ENCODE results near the gene HEYL.
A peak's percentile ranks its signal among the peaks of the same experiment; 100 is the strongest.

Gene HEYL

DNA sequence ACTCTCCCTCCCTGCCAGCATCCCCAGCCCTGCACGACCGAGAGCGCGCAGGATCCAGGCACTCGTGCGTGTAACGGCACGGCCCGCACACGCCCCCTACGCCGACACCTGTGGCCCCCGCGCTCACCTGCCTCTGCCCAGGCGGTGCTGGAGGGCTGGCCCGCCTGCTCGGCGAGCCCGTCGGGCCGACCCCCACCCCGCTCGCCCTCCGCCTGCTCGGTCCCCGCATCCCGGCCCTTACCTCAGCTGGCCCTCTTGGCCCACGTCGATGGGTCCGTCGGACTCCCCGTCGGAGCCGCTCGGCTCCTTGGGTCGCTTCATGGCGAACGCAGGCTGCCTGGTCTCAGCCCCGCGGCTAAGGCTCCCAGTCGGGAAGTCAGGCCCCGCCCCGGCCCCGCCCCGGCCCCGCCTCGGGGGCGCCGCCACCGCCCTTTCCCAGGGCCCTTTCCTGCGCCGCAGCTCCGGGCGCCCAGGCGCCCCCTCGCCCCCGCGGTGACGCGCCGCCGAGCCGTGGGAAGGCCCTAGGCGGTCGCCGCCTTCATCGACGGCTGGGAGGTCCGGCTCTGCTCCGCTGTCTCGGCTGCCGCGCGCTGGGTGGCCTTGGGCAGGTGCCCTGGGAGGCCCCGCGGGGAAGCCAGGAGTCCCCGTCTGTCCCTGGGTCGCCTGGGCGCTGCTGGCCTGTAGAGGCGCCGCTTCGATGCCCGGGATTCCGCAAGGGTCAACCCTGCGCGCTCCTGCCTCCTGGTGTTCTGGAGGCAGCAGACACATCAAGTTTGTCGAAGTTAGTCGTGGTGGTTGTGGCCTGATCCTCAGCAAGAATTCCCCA lies at the start of gene HEYL:
Gene HEYL, minus strand, starts transcription at position 339 of the 826 bp plus-strand sequence. Its CDS starts 18 bp downstream, at position 321.
- peak; percentile 27 for DNase-seq (ENCODE audit: low read depth)

DNA sequence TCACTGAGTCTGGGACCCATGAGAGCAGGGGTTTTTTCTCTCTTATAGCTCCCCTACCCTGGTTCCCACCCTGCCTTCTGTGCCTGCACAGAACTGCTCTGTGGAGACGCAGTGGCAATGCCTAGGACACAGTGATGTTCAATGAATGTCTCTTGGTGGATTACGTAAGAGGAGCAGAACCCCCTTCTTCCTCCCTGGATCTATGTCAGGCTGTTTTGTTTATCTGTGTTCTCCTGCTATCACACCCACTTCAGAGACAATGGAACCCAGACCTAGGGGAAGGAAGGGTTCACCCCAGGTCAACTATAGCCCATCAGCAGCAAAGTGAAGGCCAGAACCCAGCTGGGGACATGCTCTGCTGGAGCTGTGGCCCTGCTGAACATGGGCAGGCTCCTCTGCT lies 49.8 kb upstream of the HEYL start:
- DNase-seq (ENCODE audit: low read depth) = no peak

DNA sequence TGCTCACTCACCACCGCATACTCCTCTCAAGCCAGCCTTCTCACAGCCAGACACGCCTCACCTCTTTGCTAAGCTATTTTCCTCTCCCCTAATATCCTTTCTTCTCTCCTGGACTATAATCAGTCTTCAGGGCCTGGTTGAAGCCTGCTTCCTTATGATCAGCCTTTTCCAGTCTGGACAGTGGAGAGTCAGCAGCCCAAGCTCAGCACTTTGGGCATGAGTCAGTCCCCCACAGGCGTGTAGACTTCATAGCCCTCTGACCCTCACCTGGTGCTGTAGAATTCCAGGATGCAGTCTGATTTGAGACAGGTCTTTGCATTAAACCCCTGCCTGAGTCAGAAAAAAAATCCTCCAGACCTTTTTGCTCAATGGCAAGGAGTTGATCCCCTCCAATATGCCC lies 49.3 kb upstream of the HEYL start:
- DNase-seq (ENCODE audit: low read depth) = no peak

DNA sequence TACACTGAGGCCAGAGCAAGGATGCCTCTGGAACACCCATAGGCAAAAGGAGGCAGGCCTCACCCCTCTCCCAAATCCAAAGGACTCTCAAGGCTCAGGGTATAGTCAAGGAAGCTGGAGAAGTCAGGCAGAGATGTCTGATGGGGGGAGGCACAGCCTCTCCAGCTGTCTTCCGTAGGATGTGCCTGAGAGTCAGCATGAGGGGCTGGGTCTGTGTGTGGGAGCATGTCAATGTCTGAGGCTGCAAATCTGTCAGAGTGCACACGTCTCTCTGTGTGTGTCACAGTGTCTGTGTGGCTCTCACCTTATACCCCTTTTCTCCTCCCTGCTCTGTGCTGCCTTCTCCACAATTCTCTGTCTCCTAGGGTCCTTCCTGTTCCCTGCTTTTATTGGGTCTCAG lies 47.8 kb upstream of the HEYL start:
- no peak for DNase-seq (ENCODE audit: low read depth)

GRCh38 chr1:39685071-39685470 lies 45.6 kb upstream of the HEYL start:
- DNase-seq (ENCODE audit: low read depth) = no peak

DNA sequence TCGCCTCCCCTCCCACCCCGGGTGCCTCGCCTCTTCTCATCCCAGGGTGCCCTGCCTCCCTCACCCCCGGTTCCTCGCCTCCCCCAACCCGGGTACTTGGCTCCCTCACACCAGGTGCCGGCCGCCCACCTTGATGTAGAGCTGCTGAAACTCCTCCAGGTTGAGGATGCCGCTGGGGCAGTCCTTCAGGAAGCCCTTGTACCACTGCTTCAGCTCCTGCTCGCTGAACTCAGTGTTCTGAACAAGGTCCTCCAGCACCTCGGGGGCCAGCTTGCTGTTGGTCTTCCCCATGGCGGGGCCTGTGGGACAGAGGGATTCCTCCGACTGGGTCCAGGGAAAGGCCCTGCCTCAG lies 44.8 kb upstream of the HEYL start:
- no peak for DNase-seq (ENCODE audit: low read depth)

DNA sequence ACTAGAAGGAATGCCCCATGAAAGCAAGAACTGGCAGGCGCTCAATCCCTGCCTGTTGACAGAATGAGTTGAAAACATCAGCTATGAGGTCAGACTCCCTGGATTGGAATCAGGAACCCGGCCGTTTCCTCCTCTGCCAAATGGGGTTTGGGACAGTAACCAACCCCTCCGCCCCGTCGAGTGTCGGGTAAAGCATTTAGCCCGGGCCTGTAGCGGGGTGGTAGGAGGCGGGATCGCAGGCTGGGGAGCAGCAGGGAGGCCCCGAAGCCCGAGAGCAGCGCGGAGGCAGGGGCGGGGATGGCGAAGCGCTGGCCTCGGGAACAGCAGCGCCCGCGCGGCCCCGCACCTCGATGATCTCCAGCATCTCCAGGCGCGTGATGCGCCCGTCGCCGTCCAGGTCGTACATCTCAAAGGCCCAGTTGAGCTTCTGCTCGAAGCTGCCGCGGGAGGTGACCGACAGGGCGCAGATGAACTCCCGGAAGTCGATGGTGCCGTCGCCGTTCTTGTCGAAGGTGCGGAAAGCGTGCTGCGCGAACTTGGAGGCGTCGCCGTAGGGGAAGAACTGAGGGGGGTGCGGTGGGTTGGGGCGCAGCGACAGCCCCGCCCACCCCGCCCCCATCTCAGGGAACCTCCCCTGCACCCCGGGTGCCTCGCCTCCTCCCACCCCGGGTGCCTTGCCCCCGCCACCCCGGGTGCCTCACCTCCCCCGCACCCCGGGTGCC lies 44.3 kb upstream of the HEYL start:
- no peak for DNase-seq (ENCODE audit: low read depth)

DNA sequence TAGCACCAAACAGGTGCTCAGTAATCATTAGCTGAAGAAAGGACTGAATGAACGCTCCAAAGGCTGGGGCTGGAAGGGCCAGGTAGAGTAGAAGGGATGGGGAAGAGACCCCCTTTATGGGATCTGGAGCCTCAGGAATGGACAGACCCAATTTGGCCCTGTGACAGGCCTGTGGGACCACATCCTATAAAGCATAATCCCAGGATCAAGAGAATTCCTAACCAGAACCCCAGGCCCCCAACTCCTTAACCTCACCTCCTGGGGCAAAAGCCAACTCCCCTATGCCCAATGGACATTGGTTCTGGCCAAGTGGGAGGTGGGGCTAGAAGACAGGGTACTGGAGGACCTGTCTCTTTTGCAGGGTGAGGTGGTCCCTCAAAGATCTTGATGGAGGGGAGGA lies 42.6 kb upstream of the HEYL start:
- no peak for DNase-seq (ENCODE audit: low read depth)

DNA sequence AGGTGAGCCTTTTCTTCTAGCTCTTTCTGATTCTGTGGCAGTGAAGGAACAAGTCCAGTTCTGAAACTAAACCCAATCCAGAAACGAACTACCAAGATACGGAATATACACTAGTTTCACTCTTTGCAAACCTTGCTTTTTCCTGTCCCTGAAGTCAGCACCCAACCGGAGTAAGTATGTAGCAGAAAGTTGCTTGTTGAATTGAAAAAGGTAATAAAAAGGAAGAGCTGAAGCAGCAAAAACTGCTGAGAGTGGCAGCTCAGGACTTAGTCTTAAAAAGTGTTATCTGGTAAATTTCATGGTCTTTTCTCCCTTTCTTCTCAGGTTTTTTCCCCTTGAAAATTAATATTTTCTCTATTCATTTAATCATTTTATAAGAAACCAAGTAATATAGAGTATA lies 41.9 kb upstream of the HEYL start:
- DNase-seq (ENCODE audit: low read depth) = no peak

DNA sequence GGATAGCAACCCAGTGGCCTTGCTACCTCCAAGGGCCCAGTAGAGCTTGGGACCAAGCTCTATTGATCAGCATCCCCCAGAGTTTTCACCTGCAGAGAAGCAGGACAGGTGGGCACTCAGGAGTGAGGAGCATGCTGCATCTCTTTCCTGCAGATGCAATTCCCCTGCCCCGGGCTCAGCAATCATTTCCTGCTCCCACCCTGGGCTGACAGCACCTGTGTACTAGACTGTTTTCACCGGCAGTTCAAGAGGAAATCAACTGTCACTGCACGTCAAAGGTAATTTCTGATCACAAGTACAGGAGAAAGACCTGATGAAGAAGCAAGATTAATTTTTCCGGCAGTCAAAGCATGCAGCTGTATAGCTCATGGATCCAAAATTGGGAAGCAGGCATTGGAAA lies 41.3 kb upstream of the HEYL start:
- no peak for DNase-seq (ENCODE audit: low read depth)

- no peak for DNase-seq (ENCODE audit: low read depth)
These were observed 40.4 kb upstream of the HEYL start for GRCh38 chr1:39679821-39680220.

- no peak for DNase-seq (ENCODE audit: low read depth)
These were observed 39.4 kb upstream of the HEYL start for GRCh38 chr1:39678889-39679288.

- DNase-seq (ENCODE audit: low read depth) = no peak
These were observed 38.2 kb upstream of the HEYL start for GRCh38 chr1:39677645-39678044.

GRCh38 chr1:39676948-39677548 lies 37.6 kb upstream of the HEYL start:
- DNase-seq (ENCODE audit: low read depth) = no peak

GRCh38 chr1:39675220-39675619 lies 35.8 kb upstream of the HEYL start:
- no peak for DNase-seq (ENCODE audit: low read depth)

DNA sequence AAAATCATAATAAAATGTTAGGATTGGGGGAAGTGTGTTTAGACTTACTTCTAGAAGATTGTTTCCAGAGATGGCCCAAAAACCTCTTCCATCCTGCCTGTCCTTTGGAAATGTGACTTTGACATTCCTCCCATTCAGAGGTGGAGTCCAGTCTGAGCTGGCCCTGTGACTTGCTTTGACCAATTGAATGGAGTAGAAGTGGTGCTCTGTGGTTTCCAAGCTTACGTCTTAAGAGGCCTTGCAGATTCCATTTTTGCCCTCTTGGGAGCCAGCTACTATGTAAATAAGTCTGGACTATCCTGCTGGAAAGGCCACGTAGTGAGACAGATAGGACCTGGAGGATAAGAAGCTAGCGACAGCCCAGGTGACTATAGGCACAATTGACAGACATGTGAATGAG lies 33.8 kb upstream of the HEYL start:
- no peak for DNase-seq (ENCODE audit: low read depth)

DNA sequence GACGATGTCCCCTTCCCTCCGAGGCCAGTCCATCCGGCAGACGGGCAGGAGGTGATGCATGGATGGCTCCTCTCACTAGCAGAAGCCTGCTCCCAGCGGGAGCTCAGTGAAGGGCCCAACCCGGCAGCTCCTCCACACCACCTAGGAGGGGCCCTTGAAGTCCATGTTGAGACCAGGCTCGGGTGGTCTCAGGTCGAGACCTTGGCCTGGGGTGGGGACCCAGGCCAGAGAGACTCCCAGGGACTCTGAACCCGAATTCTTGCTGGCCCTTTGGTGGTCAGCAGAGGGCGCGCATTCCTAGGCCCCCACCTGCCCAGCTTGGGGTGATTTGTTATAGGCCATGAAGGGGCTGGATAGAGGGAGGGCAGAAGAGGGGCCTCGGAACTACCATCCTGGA lies 33.1 kb upstream of the HEYL start:
- no peak for DNase-seq (ENCODE audit: low read depth)

- no peak for DNase-seq (ENCODE audit: low read depth)
These were observed 32.5 kb upstream of the HEYL start, which contains the start of gene NT5C1A for GRCh38 chr1:39671793-39672550. Gene NT5C1A (minus strand): TSS chr1:39672107. CDS start chr1:39672038, 69 bp downstream.

DNA sequence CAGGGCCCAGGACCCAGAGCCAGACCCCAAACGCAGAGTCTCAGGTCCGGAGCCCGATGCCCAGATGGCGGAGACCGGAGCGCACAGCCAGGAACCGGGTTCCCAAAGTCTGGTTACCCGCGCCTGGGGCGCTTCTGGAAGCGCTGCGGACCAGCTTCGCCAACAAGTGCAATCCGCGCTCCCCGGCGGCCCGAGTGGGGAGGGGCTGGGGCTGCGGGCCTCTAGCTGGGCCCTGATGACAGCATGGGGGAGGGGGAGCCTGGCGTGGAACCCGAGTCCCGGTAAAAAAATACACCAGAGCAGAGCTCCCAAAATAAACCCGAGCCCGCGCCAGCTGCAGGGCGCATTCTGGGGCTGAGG lies 32.0 kb upstream of the HEYL start:
- no peak for DNase-seq (ENCODE audit: low read depth)

DNA sequence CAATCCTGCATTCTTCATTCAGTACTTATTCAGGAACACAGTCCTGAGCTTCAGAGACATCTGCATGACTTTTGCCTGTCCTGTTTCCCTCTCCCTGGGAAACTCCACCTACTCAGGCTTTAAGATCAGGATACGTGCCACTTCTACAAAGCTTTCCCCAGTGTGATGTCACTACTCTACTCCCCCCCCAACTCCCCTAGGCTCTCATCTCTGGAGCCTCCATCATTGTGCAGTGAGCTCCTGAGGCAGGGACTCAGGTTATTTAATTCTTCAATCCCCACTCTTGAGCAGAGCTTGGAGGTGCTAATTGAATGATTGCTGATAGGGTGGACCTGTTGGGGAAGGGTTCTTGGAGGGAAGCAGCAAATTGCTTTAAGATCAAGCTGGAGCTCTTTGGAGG lies 31.2 kb upstream of the HEYL start:
- no peak for DNase-seq (ENCODE audit: low read depth)

- no peak for DNase-seq (ENCODE audit: low read depth)
These were observed 29.5 kb upstream of the HEYL start for GRCh38 chr1:39668894-39669293.

DNA sequence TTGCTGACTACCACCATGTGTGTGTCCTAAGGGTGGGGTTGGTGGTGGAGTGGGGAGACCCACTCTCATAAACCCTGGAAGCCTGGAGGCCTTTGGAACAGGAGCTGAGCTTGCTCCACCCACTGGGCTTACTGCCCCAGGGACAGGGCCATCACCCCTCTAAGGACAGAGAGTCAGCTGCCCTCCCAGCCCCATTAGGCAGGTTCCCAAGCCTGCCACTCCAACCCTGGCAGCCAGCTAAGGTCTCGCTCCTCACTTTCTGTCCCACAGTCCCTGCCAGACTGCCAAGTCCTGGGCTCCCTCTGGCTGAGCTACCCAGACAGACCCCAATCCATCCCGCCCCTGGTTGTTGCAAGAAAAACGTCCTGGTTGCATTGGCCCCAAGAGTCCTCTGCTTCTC lies 28.7 kb upstream of the HEYL start:
- no peak for DNase-seq (ENCODE audit: low read depth)

DNA sequence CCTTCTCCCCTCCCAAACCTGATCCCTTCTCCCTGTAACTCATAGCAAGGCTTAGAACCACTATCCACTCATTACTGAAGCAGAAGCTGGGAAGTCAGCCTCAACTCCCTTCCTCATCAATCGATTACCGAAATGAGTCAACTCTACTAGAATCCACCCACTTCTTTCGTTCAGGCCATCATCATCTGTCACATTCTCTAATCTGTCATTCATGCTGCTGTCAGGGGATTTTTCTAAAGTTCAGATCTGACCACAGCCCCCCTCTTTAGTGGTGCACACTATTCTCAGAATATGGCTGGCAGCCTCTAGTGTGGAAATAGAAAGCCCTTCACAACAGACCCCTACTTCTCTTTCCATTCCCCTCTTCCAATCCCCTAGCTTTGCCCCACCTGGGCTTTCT lies 27.3 kb upstream of the HEYL start:
- DNase-seq (ENCODE audit: low read depth) = no peak
